Trophoblast cell (in vitro differentiated cells and primary cell): ENCODE results near the gene MBLAC2.

ENCODE experiments used
- DNase-seq, 2 donors: peaks; one replicate each; pipeline ENCODE4 v3.0.0-alpha.2; 2016
- H2AFZ ChIP-seq: 2 replicates; pipeline ENCODE4 v1.6.1; 2013; ENCODE audit warnings: low read length, moderate library complexity, mild to moderate bottlenecking; ENCODE audit not compliant: insufficient read depth, poor library complexity
- H2AK5ac ChIP-seq: 2 replicates; pipeline ENCODE4 v1.6.1; 2013; ENCODE audit warnings: mild to moderate bottlenecking, low read length
- H2BK120ac ChIP-seq: 2 replicates; pipeline ENCODE4 v1.6.1; 2013; ENCODE audit warnings: low read length, mild to moderate bottlenecking, moderate library complexity; ENCODE audit not compliant: insufficient read depth, poor library complexity
- H2BK12ac ChIP-seq: 2 replicates; pipeline ENCODE4 v1.6.1; 2013; ENCODE audit warnings: mild to moderate bottlenecking, low read length, moderate library complexity
- H2BK5ac ChIP-seq: 2 replicates; pipeline ENCODE4 v1.6.1; 2013; ENCODE audit warnings: low read length, low read depth, moderate library complexity, mild to moderate bottlenecking; ENCODE audit not compliant: poor library complexity
- H3K14ac ChIP-seq: 2 replicates; pipeline ENCODE4 v1.6.1; 2013; ENCODE audit warnings: mild to moderate bottlenecking, low read length
- H3K18ac ChIP-seq: 2 replicates; pipeline ENCODE4 v1.6.1; 2013; ENCODE audit warnings: mild to moderate bottlenecking, low read length
- H3K23ac ChIP-seq: 2 replicates; pipeline ENCODE4 v1.6.1; 2013; ENCODE audit warnings: low read length
- H3K27ac ChIP-seq: 2 replicates; pipeline ENCODE4 v1.5.1; 2013; ENCODE audit warnings: low read depth, mild to moderate bottlenecking, inconsistent platforms, low read length, moderate library complexity
- H3K27me3 ChIP-seq: 2 replicates; pipeline ENCODE4 v1.6.1; 2013; ENCODE audit warnings: inconsistent platforms, mild to moderate bottlenecking, low read length, moderate library complexity; ENCODE audit not compliant: insufficient read depth
- H3K36me3 ChIP-seq, 2 experiments: 1 replicate in 1 of 2; 2 replicates in 1 of 2; pipeline ENCODE4 v1.6.1; 2013; ENCODE audit warnings: low read length in 2 of 2, mild to moderate bottlenecking in 2 of 2, moderate library complexity in 1 of 2; ENCODE audit not compliant: insufficient read depth in 2 of 2, control insufficient read depth in 1 of 2
- H3K4ac ChIP-seq: 2 replicates; pipeline ENCODE4 v1.6.1; 2013; ENCODE audit warnings: low read depth, mild to moderate bottlenecking, low read length, moderate library complexity
- H3K4me1 ChIP-seq, 2 experiments: 1 replicate in 1 of 2; 2 replicates in 1 of 2; pipeline ENCODE4 v1.6.1; 2013; ENCODE audit warnings: low read length in 2 of 2, mild to moderate bottlenecking in 2 of 2, moderate library complexity in 1 of 2; ENCODE audit not compliant: insufficient read depth in 2 of 2, control insufficient read depth in 1 of 2
- H3K4me2 ChIP-seq: 2 replicates; pipeline ENCODE4 v1.6.1; 2013; ENCODE audit warnings: inconsistent platforms, mild to moderate bottlenecking, low read length, moderate library complexity
- H3K4me3 ChIP-seq: 2 replicates; pipeline ENCODE4 v1.5.1; 2013; ENCODE audit warnings: mild to moderate bottlenecking, low read depth, low read length, inconsistent platforms
- H3K79me1 ChIP-seq: one replicate; pipeline ENCODE4 v1.6.1; 2013; ENCODE audit warnings: low read length
- H3K79me2 ChIP-seq: 2 replicates; pipeline ENCODE4 v1.6.1; 2013; ENCODE audit warnings: low read length, mild to moderate bottlenecking; ENCODE audit not compliant: control insufficient read depth, insufficient read depth, poor library complexity
- H3K9ac ChIP-seq: 2 replicates; pipeline ENCODE4 v1.6.1; 2013; ENCODE audit warnings: mild to moderate bottlenecking, low read length
- H3K9me3 ChIP-seq: 2 replicates; pipeline ENCODE4 v1.6.1; 2013; ENCODE audit warnings: low read depth, mild to moderate bottlenecking, control low read depth, inconsistent platforms, low read length; ENCODE audit not compliant: insufficient read depth
- H4K12ac ChIP-seq: 2 replicates; pipeline ENCODE4 v1.6.1; 2013; ENCODE audit warnings: low read depth, mild to moderate bottlenecking, low read length, moderate library complexity
- H4K8ac ChIP-seq: 2 replicates; pipeline ENCODE4 v1.6.1; 2013; ENCODE audit warnings: low read depth, mild to moderate bottlenecking, low read length, moderate library complexity
- H4K91ac ChIP-seq: one replicate; pipeline ENCODE4 v1.6.1; 2013; ENCODE audit warnings: low read depth, mild to moderate bottlenecking, low read length, moderate library complexity
- WGBS: extraction: QIAGEN DNeasy Blood & Tissue Kit; methylation state at CpG from one replicate; pipeline ENCODE4 v1.1.7; 2013; ENCODE audit warnings: missing lambda C conversion rate; ENCODE audit not compliant: insufficient read length, insufficient coverage; ENCODE audit errors: extremely low coverage; 5-methylcytosine and 5-hydroxymethylcytosine counted together

The MBLAC2 gene

GRCh38 chr5:90479611-90480385, 5.2 kb upstream of the MBLAC2 start:
- H4K12ac ChIP-seq: no peak overlapping the region
- H4K8ac ChIP-seq: no peak overlapping the region
- no peaks in the 10 kb centered on the region for H3K9me3 ChIP-seq
- H3K9ac ChIP-seq: no peak overlapping the region
- H4K91ac ChIP-seq: no peak overlapping the region
- H2BK5ac ChIP-seq: no peak overlapping the region
- H3K27me3 ChIP-seq: no peaks in the 10 kb centered on the region
- no peak overlapping the region for H2BK12ac ChIP-seq
- H3K14ac ChIP-seq: no peak overlapping the region
- H3K27ac ChIP-seq: no peak overlapping the region
- H3K18ac ChIP-seq: no peak overlapping the region
- H3K79me2 ChIP-seq: no peaks in the 10 kb centered on the region
- H2AFZ ChIP-seq: no peak overlapping the region
- no peak overlapping the region for H2BK120ac ChIP-seq
- H3K79me1 ChIP-seq: no peaks in the 10 kb centered on the region
- H3K4ac ChIP-seq: no peak overlapping the region
- no peak for DNase-seq
- no peaks in the 10 kb centered on the region for H3K4me1 ChIP-seq
- H3K36me3 ChIP-seq: no peaks in the 10 kb centered on the region
- no peak overlapping the region for H3K4me3 ChIP-seq
- H3K23ac ChIP-seq: no peak overlapping the region
- no peak overlapping the region for H2AK5ac ChIP-seq
- H3K4me2 ChIP-seq: no peak overlapping the region

- Histone ChIP-seq H3K18ac (no peak overlapping the region), H3K23ac (no peak overlapping the region), H2BK12ac (no peak overlapping the region), H3K9ac (no peak overlapping the region), H3K14ac (no peak overlapping the region), H3K4me1 (peaks cover 0 to 2% of the 10 kb centered on the region in 2 experiments), H4K8ac (no peak overlapping the region), H3K4me3 (no peak overlapping the region), H4K12ac (no peak overlapping the region), H3K27ac (no peak overlapping the region), H4K91ac (no peak overlapping the region), H3K4ac (no peak overlapping the region), H3K36me3 (no peaks in the 10 kb centered on the region), H3K79me1 (peaks cover 7% of the 10 kb centered on the region), H2BK120ac (no peak overlapping the region), H3K4me2 (no peak overlapping the region), H2AK5ac (no peak overlapping the region), H2AFZ (no peak overlapping the region), H3K79me2 (peaks cover 4% of the 10 kb centered on the region), H2BK5ac (no peak overlapping the region), H3K27me3 (no peaks in the 10 kb centered on the region), H3K9me3 (no peaks in the 10 kb centered on the region)
- no peak for DNase-seq
- WGBS: no CpG with 5 or more reads among the region's 8 CpGs
These were observed 3.1 kb upstream of the MBLAC2 start for GRCh38 chr5:90477621-90478215.

GRCh38 chr5:90477073-90477472, 2.5 kb upstream of the MBLAC2 start:
- H3K14ac ChIP-seq: no peak overlapping the region
- no CpG with 5 or more reads among the region's 2 CpGs for WGBS
- H3K4me2 ChIP-seq: no peak overlapping the region
- peaks cover 0 to 2% of the 10 kb centered on the region in 2 experiments for H3K4me1 ChIP-seq
- H4K8ac ChIP-seq: no peak overlapping the region
- no peak overlapping the region for H2AK5ac ChIP-seq
- H3K23ac ChIP-seq: no peak overlapping the region
- no peaks in the 10 kb centered on the region for H3K36me3 ChIP-seq
- no peak overlapping the region for H4K91ac ChIP-seq
- H3K9ac ChIP-seq: no peak overlapping the region
- no peak overlapping the region for H3K27ac ChIP-seq
- no peak overlapping the region for H3K4ac ChIP-seq
- no peak overlapping the region for H2AFZ ChIP-seq
- no peak overlapping the region for H3K18ac ChIP-seq
- peaks cover 4% of the 10 kb centered on the region for H3K79me2 ChIP-seq
- DNase-seq: no peak
- H3K79me1 ChIP-seq: peaks cover 7% of the 10 kb centered on the region
- H3K4me3 ChIP-seq: no peak overlapping the region
- no peaks in the 10 kb centered on the region for H3K9me3 ChIP-seq
- H3K27me3 ChIP-seq: no peaks in the 10 kb centered on the region
- no peak overlapping the region for H2BK5ac ChIP-seq
- H2BK120ac ChIP-seq: no peak overlapping the region
- H4K12ac ChIP-seq: no peak overlapping the region
- H2BK12ac ChIP-seq: no peak overlapping the region

- Histone ChIP-seq H2AK5ac (no peak overlapping the region), H3K79me2 (peaks cover 4% of the 10 kb centered on the region), H3K18ac (no peak overlapping the region), H2AFZ (no peak overlapping the region), H3K14ac (no peak overlapping the region), H4K8ac (no peak overlapping the region), H3K4me1 (peaks cover 0 to 2% of the 10 kb centered on the region in 2 experiments), H2BK120ac (no peak overlapping the region), H3K23ac (no peak overlapping the region), H2BK5ac (no peak overlapping the region), H3K36me3 (no peaks in the 10 kb centered on the region), H3K4ac (no peak overlapping the region), H3K9ac (no peak overlapping the region), H3K27ac (no peak overlapping the region), H3K9me3 (no peaks in the 10 kb centered on the region), H3K79me1 (peaks cover 7% of the 10 kb centered on the region), H4K12ac (no peak overlapping the region), H3K4me3 (no peak overlapping the region), H2BK12ac (no peak overlapping the region), H4K91ac (no peak overlapping the region), H3K27me3 (no peaks in the 10 kb centered on the region), H3K4me2 (no peak overlapping the region)
- DNase-seq: no peak
- WGBS: no CpG with 5 or more reads among the region's 3 CpGs
These were observed 1.8 kb upstream of the MBLAC2 start for GRCh38 chr5:90476391-90476790.
